Gastroesophageal sphincter (tissue), 3 donors: ENCODE measurements around the gene SLC25A19.

Experiments used
- CTCF ChIP-seq, 4 experiments: fragments of 200-600 bp in 2 of 4; fragments of 450-650 bp in 2 of 4; sonication (generic) in 1 of 4; IDR thresholded peaks; one replicate each; pipeline ENCODE4 v1.5.1; 2017 to 2019; ENCODE audit warnings: antibody characterized with exemption in 4 of 4, mild to moderate bottlenecking in 2 of 4, moderate library complexity in 2 of 4
- EP300 ChIP-seq: sonication (generic); formaldehyde crosslinking; IDR thresholded peaks from one replicate; pipeline ENCODE4 v1.6.1; 2017; ENCODE audit warnings: antibody characterized with exemption, mild to moderate bottlenecking
- POLR2A ChIP-seq, 2 donors: fragments of 450-650 bp; IDR thresholded peaks; one replicate each; pipeline ENCODE4 v1.6.1; 2017; ENCODE audit warnings: antibody characterized with exemption in 2 of 2, mild to moderate bottlenecking in 2 of 2, moderate library complexity in 1 of 2
- POLR2AphosphoS5 ChIP-seq: sonication (generic); formaldehyde crosslinking; IDR thresholded peaks from one replicate; pipeline ENCODE4 v1.6.1; 2017; ENCODE audit warnings: antibody characterized with exemption

DNA sequence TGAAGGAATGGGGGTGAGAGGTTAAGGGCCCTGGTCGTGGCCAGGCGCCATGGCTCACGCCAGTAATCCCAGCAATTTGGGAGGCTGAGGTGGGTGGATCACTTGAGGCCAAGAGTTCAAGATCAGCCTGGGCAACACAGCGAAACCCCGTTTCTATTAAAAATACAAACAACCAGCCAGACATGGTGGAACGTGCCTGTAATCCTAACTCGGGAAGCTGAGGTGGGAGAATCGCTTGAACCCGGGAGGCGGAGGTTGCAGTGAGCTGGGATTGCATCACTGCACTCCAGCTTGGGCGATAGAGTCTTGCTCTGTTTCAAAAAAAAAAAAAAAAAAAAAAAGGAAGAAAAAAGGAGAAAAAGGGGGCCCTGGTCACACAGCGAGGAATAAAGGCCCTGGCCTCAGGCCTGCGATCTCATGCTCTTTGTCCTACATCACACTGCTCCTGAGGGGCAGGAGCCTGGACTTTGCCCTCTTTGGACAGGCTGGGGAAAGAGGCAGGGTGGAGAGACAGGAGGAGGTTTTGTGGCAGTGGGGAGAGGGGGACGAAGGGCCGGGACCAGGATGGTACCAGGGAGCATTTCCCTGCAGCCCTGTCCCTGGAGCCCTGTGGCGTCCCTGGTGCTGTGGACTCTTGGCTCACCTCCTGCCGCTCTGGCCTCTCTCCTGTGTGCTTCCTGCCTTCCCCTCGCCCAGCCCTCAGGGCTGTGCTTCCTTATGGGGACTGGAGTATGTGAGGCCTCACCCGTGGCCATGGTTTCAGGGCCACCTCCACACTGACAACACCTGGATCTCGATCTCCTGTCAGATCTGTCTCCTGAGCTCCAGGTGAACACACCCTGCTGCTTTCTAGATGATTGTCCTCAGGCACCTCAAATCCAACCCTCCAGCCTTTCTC, 19.7 kb upstream of the SLC25A19 start:
- TF ChIP-seq POLR2A (IDR thresholded peaks at IDR 0.05), result no peak
- TF ChIP-seq CTCF (IDR thresholded peaks at IDR 0.05), result no peak
- TF ChIP-seq POLR2AphosphoS5, result no peak
- TF ChIP-seq EP300, result no peak
